Medulla oblongata (tissue), 1 donor: Measurements from ENCODE around the gene CSNK1D.
A peak's percentile ranks its signal among the peaks of the same experiment; 100 is the strongest.
"Not testable (repeated sequence)": the region's sequence is repeated elsewhere in the genome, so short reads cannot be mapped to it uniquely, and the experiment has no call there.

ENCODE experiments used
- DNase-seq: peaks from one replicate; pipeline ENCODE4 v3.0.0-alpha.2; 2015; ENCODE audit errors: extremely low spot score

CSNK1D gene

GRCh38 chr17:82215095-82215971 is 58.2 kb downstream of the CSNK1D start:
- no peak for DNase-seq

- DNase-seq, result no peak
Measured at GRCh38 chr17:82214012-82214628, 59.4 kb downstream of the CSNK1D start.

- peak; percentile 65 for DNase-seq
Measured at GRCh38 chr17:82213251-82214011, 60.1 kb downstream of the CSNK1D start.

DNA sequence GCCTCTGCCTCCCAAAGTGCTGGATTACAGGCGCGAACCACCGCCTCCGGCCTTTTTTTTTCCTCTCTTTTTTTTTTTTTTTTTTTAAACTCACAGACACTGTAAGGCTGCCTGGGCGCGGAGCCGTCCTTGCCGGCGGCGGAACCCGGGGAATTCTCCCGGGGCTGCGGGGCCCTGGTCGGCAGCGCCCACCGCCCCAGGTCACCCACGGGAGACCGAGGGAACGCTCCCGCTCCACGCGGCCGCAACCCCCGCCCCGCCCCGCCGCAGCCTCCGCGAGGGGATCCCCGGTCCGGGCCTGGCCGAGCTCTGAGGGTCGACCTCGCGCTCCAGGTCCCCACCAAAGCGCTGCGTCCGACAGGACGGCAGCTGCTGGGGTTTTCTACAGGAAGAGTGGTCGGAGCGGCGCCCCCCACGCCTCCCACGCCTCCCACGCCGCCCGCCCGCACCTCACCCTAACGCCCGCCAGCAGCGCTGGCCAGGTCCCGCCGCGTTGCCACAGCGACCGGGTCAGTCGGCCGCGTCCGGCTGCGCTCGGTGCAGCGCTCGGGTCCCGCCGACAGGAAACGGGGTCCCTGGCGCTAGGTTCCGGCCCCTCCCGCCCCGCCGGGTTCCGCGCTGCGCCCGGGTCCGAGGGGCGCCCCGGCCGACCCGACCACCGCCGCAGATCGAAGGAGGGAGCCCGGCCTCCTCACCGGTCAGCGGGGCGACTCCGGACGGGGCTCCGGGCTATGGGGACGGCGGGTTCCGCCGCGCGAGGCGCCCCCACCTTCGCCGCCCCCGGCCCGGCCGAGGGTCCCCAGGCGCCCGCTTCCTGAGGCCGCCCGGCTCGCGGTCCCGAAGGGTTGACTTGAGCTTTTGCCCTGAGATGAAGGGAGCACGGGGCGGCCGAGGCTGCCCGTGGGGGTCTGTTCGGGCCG is 60.9 kb downstream of the CSNK1D start, which contains the start of gene CCDC57:
Gene CCDC57, minus strand, starts transcription at position 512 of the 920 bp plus-strand sequence. CDS start 10,898 bp downstream, outside the sequence.
- DNase-seq, result peak; percentile 69

DNA sequence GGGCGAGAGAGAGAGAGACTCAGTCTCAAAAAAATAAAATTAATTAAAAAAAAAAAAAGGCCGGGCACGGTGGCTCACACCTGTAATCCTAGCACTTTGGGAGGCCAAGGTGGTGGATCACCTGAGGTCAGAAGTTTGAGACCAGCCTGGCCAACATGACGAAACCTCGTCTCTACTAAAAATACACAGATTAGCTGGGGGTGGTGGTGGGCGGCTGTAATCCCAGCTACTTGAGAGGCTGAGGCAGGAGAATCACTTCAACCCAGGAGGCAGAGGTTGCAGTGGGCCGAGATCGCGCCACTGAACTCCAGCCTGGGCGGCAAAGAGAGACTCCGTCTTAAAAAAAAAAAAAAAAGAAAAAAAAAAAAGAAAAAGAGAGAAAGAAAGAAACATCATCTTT is 62.8 kb downstream of the CSNK1D start:
- DNase-seq, result not testable (repeated sequence)

GRCh38 chr17:82205720-82206508 is 67.6 kb downstream of the CSNK1D start:
- peak; percentile 87 for DNase-seq

- no peak for DNase-seq
Measured at GRCh38 chr17:82204831-82205719, 68.4 kb downstream of the CSNK1D start.

- DNase-seq, result no peak
Measured at GRCh38 chr17:82203920-82204319, 69.6 kb downstream of the CSNK1D start.

- no peak for DNase-seq
Measured at GRCh38 chr17:82202981-82203380, 70.5 kb downstream of the CSNK1D start.

- no peak for DNase-seq
Measured at GRCh38 chr17:82201498-82201910, 72.0 kb downstream of the CSNK1D start.

DNA sequence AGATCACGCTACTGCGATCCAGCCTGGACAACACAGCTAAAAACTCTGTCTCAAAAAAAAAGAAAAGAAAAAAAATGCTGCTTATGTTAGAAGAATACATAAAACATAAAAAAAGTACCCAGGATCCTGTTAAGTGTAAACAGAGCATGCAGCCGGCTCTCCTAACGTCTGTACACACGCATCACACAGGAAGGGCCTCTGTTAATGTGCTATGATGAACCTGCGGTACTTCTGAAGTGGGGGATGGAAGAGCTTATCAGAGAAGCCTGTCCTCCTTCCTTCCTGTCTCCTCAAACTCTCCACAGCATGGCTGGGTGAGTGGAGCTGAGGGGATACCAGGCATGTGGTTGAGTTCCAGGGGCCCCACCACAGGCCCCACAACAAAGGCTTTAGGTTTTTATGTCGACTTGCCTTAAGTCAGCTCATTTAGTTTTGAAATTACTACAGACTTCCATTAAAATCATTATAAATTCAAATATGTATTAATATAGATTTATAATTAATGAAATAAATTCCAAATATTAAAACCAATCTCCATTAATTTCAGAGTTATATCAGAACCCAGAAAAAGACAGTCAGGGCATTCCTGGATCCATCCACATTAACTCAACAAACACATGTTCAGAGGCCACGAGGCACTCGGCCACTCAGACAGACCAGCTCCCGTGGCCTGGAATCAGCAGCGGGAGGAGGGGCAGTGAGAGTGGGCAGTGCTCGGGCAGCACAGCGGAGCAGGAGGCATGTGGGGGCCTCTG is 72.6 kb downstream of the CSNK1D start:
- no peak for DNase-seq

- DNase-seq, result no peak
Measured at GRCh38 chr17:82200135-82200534, 73.4 kb downstream of the CSNK1D start.

GRCh38 chr17:82199496-82199895 is 74.0 kb downstream of the CSNK1D start:
- no peak for DNase-seq

DNA sequence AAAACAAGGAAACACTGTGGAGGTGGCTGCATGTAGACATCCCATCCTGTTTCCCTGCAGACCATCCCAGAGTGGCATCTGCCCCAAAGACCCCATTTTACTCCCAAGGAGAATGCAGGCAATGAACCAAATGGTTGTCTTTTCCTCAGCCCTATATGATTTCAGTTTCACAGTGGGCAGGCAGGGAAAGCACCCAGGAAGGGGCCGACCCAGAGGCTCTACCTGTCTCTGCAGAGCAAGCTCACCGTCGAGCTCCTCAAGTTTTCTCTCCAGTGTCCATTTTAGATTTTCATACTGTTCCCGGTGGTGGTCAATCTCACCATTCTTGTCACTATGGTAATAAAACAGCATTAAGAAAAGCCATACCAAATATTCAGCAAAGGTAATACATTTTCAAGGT is 75.4 kb downstream of the CSNK1D start:
- no peak for DNase-seq

DNA sequence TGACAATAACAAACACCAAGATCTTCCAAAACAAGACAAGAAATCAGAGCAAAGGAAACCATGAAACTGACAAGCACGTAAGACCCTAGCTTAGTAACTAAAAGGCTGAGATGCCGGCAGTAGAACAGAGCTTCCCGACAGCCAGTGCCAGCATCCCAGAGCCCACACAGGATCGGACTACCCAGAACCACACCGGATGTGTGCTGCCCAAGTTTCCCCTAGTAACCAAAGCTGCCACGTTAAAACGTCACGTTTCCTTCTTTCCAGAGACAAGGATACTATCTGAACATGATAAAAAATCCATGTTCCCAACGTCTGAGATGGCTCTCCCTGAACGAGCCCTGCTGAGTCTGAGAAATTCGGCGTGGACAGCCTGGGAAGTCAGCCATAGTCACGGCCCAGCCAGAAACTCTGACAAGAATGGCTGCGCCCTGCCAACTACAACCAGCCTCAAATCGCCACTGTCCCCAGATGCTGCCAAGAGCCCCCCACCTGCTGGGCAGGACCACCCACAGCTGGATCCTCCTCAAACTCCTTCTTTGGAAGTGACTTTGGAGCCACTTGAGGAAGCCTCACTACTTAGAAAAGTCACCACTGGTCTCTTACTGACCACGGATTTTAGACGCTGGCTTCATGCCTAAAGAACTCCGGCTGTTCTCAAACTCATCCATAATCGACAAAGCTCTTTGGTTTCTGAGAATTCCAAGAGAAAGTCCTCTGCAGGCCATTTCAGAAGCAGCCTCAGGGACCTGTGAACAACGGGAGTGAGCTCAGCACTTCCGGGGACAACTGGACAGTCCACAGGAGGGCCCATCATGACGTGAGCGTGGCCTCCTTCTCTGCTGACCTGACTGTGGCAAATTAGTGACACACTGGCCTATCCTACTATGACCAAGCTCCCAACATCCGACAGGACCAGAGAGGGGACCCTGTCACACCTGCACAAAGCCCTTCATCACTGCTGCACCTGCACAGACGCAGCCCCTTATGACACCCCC is 77.5 kb downstream of the CSNK1D start:
- DNase-seq, result peak; percentile 38

DNA sequence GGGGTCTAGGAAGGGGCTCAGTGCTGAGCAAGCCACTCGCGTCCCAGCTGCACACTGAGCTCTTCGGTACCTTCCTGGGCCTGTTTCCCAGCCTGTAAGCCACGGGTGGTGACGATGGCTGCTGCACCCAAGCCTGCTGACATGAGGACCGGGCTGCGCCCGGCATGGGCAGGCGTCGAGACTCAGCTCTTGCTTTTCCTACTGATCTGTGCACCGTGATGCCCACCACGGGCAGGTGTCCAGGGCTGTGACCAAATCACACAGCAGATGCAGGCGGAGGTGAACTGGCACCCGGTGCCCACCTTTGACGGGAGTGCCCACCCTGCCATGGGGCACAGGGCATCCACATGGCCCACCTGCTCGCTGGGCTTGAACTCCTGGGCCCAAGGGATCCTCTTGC is 78.7 kb downstream of the CSNK1D start:
- DNase-seq, result no peak

DNA sequence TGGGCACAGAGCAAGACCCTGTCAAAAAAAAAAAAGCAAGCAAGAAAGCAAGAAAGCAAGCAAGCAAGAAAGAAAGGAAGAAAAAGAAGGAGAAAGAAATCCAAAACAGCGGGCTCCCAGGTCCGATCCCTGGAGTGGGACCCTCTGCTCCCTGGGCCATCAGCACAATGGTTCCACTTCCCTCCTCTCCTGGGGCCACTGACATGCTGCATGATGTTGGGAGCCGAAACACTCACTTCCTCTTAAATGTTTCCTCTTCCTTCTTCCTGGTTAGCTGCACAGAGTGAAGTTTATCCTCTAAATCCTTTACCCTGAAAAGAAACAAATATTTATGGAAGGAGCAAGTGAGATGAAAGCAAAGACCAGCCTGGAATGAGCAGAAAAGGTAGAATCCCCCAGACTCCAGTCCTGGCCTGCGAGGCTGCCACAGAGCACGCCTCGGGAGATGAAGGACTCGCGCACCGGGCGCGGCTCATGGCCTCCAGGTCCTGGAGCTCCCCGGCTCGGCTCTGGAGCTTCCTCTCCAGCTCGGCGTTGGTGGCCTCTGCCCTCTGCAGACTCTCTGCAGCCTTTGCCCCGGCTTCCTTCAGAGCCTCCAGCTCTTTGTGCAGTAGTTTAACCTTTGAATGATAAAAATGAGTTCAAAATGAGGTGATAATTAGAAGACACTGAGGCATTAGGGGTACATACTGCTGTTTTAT is 79.8 kb downstream of the CSNK1D start:
- DNase-seq, result peak; percentile 60
